ENCODE data around the gene CFAP99. TPM values are rescaled to one million over a fixed set of nuclear protein-coding genes. Genes with fewer than 3 reads are reported as not detected.

The CFAP99 gene
- total RNA-seq, 1 experiment from 2014 or later: 0.33 TPM

DNA sequence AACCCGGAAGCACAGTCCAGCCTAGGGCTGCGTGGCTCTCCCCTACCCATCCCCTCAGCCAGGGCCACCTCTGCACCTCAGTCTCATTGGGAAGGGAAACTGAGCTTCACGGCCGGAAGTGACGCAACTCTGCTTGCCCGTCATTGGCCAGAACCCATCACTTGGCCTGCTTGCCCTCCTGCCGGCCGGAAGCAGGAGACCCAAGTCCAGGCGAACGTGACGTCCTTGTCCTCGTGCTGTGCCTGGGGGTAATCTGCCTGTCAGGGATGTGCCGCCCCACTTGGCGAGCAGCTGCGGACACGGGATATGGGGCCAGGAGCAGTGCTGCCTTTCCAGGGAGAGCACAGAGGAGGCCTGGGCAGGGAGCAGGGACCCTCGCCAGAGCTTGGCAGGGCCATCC, 31.5 kb upstream of the CFAP99 start:
- H3K27me3 ChIP-seq (ENCODE audit: control insufficient read depth, insufficient read depth, low read length): no peaks in the 10 kb centered on the region
- H3K36me3 ChIP-seq (ENCODE audit: control insufficient read depth, insufficient read depth, low read length): no peaks in the 10 kb centered on the region
- H3K9me3 ChIP-seq (ENCODE audit: control insufficient read depth, insufficient read depth, low read depth, low read length): no peaks in the 10 kb centered on the region
- intact Hi-C loops (cut with micrococcal nuclease; ENCODE audit: unreplicated experiment): no loop called here
- BruUV-seq (replicated peaks): no TSS peak
- DNase-seq (ENCODE audit: low read depth, low spot score): no peak
- H3K4me1 ChIP-seq (ENCODE audit: control insufficient read depth, insufficient read depth, low read length): no peaks in the 10 kb centered on the region
- CTCF ChIA-PET: no interaction called here
- in situ Hi-C loops (cut with HindIII; ENCODE audit: low pct_unique_long_range_greater_than_20kb, low sequenced_read_pairs): no loop called here
- H3K27ac ChIP-seq (ENCODE audit: low read length): no peak overlapping the region
- POLR2A ChIA-PET: no interaction called here
- TF ChIP-seq TCF7L2 (IDR thresholded peaks at IDR 0.05; ENCODE audit: low read depth, low read length) (no peak), SIN3A (IDR thresholded peaks at IDR 0.05; ENCODE audit: borderline replicate concordance, insufficient read depth, low read depth, low read length) (no peak), POLR2AphosphoS5 (IDR thresholded peaks at IDR 0.05; ENCODE audit: low read depth, low read length) (no peak)
- TF ChIP-seq, protein P1, sequence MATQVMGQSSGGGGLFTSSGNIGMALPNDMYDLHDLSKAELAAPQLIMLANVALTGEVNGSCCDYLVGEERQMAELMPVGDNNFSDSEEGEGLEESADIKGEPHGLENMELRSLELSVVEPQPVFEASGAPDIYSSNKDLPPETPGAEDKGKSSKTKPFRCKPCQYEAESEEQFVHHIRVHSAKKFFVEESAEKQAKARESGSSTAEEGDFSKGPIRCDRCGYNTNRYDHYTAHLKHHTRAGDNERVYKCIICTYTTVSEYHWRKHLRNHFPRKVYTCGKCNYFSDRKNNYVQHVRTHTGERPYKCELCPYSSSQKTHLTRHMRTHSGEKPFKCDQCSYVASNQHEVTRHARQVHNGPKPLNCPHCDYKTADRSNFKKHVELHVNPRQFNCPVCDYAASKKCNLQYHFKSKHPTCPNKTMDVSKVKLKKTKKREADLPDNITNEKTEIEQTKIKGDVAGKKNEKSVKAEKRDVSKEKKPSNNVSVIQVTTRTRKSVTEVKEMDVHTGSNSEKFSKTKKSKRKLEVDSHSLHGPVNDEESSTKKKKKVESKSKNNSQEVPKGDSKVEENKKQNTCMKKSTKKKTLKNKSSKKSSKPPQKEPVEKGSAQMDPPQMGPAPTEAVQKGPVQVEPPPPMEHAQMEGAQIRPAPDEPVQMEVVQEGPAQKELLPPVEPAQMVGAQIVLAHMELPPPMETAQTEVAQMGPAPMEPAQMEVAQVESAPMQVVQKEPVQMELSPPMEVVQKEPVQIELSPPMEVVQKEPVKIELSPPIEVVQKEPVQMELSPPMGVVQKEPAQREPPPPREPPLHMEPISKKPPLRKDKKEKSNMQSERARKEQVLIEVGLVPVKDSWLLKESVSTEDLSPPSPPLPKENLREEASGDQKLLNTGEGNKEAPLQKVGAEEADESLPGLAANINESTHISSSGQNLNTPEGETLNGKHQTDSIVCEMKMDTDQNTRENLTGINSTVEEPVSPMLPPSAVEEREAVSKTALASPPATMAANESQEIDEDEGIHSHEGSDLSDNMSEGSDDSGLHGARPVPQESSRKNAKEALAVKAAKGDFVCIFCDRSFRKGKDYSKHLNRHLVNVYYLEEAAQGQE (IDR thresholded peaks at IDR 0.05; ENCODE audit: insufficient read depth in 1 of 2, low read depth in 2 of 2, low read length in 1 of 2): no peak
- TF ChIP-seq, protein P2, sequence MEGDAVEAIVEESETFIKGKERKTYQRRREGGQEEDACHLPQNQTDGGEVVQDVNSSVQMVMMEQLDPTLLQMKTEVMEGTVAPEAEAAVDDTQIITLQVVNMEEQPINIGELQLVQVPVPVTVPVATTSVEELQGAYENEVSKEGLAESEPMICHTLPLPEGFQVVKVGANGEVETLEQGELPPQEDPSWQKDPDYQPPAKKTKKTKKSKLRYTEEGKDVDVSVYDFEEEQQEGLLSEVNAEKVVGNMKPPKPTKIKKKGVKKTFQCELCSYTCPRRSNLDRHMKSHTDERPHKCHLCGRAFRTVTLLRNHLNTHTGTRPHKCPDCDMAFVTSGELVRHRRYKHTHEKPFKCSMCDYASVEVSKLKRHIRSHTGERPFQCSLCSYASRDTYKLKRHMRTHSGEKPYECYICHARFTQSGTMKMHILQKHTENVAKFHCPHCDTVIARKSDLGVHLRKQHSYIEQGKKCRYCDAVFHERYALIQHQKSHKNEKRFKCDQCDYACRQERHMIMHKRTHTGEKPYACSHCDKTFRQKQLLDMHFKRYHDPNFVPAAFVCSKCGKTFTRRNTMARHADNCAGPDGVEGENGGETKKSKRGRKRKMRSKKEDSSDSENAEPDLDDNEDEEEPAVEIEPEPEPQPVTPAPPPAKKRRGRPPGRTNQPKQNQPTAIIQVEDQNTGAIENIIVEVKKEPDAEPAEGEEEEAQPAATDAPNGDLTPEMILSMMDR (IDR thresholded peaks at IDR 0.05): no peak
- H3K4me3 ChIP-seq (ENCODE audit: low read depth in 2 of 2, low read length in 2 of 2): no peak overlapping the region
- no peak for ATAC-seq

DNA sequence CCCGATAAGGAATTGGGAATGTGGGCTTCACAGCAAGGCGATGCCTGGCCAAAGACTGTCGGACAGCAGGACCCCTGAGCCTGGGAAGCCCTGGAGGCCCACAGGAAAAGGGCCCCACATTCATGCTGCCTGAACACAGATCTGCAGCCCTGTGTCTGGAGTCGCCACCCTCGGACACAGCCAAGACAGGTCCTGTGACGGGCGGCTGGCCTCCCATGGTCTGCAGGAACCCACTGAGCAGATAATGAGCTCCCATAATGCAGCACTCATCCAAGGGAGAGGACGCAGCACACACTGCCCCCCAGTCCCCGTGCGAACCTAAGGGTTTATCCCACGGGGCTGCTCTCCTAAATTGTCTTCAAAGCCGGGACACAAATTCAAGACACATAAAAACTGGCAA, 30.9 kb upstream of the CFAP99 start:
- no peaks in the 10 kb centered on the region for H3K9me3 ChIP-seq (ENCODE audit: control insufficient read depth, insufficient read depth, low read depth, low read length)
- TF ChIP-seq, protein P2 (IDR thresholded peaks at IDR 0.05): no peak
- TF ChIP-seq TCF7L2 (IDR thresholded peaks at IDR 0.05; ENCODE audit: low read depth, low read length): no peak
- TF ChIP-seq POLR2AphosphoS5 (IDR thresholded peaks at IDR 0.05; ENCODE audit: low read depth, low read length): no peak
- TF ChIP-seq SIN3A (IDR thresholded peaks at IDR 0.05; ENCODE audit: borderline replicate concordance, insufficient read depth, low read depth, low read length): no peak
- TF ChIP-seq, protein P1 (IDR thresholded peaks at IDR 0.05; ENCODE audit: insufficient read depth in 1 of 2, low read depth in 2 of 2, low read length in 1 of 2): no peak
- H3K4me1 ChIP-seq (ENCODE audit: control insufficient read depth, insufficient read depth, low read length): no peaks in the 10 kb centered on the region
- ATAC-seq (no peak), DNase-seq (ENCODE audit: low read depth, low spot score) (no peak)
- H3K27ac ChIP-seq (ENCODE audit: low read length): no peak overlapping the region
- in situ Hi-C loops (cut with HindIII; ENCODE audit: low pct_unique_long_range_greater_than_20kb, low sequenced_read_pairs) (no loop called here), intact Hi-C loops (cut with micrococcal nuclease; ENCODE audit: unreplicated experiment) (no loop called here)
- ChIA-PET POLR2A (no interaction called here), CTCF (no interaction called here)
- no peaks in the 10 kb centered on the region for H3K27me3 ChIP-seq (ENCODE audit: control insufficient read depth, insufficient read depth, low read length)
- H3K36me3 ChIP-seq (ENCODE audit: control insufficient read depth, insufficient read depth, low read length): no peaks in the 10 kb centered on the region
- BruUV-seq (replicated peaks): no TSS peak
- H3K4me3 ChIP-seq (ENCODE audit: low read depth in 2 of 2, low read length in 2 of 2): no peak overlapping the region

All from Panc1 (cell line).